ENCODE results near the gene DSCAM.
"Not testable (repeated sequence)": the region's sequence is repeated elsewhere in the genome, so short reads cannot be mapped to it uniquely, and the experiment has no call there.

The DSCAM gene

DNA sequence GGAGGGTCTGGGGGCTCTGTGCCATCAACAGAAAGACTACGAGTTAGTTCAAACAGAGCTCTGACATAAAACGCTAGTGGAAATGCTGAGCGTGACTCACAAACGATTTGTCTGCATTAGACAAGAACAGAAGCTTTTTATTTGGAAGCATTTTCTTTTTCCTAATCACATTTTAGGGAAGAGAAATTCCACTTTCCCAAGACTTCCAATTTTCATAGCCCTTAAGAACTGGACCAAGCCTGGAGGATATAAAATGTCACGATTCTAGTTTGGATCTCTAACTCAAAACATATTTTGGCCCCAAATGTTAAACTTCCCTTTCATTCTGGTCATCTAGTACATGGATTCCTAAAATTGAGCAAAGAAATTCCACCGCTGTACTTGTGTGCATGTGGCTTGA lies 659.7 kb downstream of the DSCAM start:
- DNase-seq (ENCODE audit: insufficient read length) (no peak), FAIRE-seq (no peak)
- TF ChIP-seq TAF1 (IDR thresholded peaks at IDR 0.05; ENCODE audit: borderline replicate concordance, low read depth, low read length) (no peak), POLR2A (IDR thresholded peaks at IDR 0.05; ENCODE audit: low read depth, low read length) (no peak), POLR2AphosphoS5 (IDR thresholded peaks at IDR 0.05; ENCODE audit: low read depth, low read length) (no peak)

GRCh38 chr21:40186045-40186444 lies 660.9 kb downstream of the DSCAM start:
- no peak for DNase-seq (ENCODE audit: insufficient read length)
- TF ChIP-seq POLR2A (IDR thresholded peaks at IDR 0.05; ENCODE audit: low read depth, low read length), result no peak
- TF ChIP-seq POLR2AphosphoS5 (IDR thresholded peaks at IDR 0.05; ENCODE audit: low read depth, low read length), result no peak
- TF ChIP-seq TAF1 (IDR thresholded peaks at IDR 0.05; ENCODE audit: borderline replicate concordance, low read depth, low read length), result no peak
- FAIRE-seq, result no peak

DNA sequence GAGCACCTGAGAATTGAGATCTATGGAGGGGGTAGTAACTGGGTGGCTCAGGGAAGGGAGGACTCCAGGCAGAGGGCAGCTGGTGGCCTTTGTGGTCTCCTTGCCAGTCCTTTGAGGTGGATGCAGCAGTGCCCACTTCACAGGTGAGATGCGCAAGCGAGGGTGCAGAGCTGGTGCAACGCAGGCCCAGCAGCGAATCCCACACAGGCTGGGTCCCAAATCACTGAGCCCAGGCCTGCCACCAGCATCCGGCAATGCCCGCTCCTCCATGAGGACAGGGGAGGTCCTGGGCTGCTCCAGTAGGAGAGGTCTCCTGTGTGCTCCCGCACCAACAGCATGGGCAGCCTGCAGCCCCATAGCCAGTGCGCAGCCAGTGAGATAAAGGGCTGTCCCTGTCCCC lies 661.8 kb downstream of the DSCAM start:
- TF ChIP-seq POLR2A (IDR thresholded peaks at IDR 0.05; ENCODE audit: low read depth, low read length) (no peak), POLR2AphosphoS5 (IDR thresholded peaks at IDR 0.05; ENCODE audit: low read depth, low read length) (no peak), TAF1 (IDR thresholded peaks at IDR 0.05; ENCODE audit: borderline replicate concordance, low read depth, low read length) (no peak)
- no peak for FAIRE-seq
- DNase-seq (ENCODE audit: insufficient read length), result no peak

DNA sequence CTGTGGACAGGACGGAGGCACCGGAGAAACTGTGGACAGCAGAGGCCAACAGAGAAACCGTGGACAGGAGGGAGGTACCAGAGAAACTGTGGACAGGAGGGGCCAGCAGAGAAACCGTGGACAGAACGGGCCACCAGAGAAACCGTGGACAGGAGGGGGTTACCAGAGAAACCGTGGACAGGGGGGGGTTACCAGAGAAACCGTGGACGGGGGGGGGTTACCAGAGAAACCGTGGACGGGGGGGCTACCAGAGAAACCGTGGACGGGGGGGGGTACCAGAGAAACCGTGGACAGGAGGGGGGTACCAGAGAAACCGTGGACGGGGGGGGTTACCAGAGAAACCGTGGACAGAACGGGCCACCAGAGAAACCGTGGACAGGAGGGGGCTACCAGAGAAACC lies 664.5 kb downstream of the DSCAM start:
- not testable (repeated sequence) for DNase-seq (ENCODE audit: insufficient read length); FAIRE-seq

DNA sequence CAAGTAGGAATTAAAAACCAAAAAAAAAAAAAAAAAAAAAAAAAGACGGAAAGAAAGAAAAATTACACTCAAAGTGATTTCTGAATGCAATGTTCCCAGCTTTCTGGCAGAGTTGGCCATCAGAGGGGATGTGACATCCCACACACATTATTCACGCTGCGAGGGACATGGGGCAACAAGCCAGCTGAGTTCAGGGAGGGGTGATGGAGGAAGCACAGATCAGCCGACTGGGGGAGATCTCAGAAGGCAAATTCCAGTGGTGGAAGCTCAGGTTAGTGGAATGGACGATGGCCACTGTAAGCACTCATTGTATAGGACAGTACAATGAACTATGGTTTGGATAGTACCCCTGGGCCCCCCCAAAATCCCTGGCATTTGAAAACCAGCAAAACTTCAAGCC lies 667.8 kb downstream of the DSCAM start:
- FAIRE-seq, result no peak
- no peak for DNase-seq (ENCODE audit: insufficient read length)
- no peak for TF ChIP-seq TAF1 (IDR thresholded peaks at IDR 0.05; ENCODE audit: borderline replicate concordance, low read depth, low read length)
- TF ChIP-seq POLR2A (IDR thresholded peaks at IDR 0.05; ENCODE audit: low read depth, low read length), result no peak
- no peak for TF ChIP-seq POLR2AphosphoS5 (IDR thresholded peaks at IDR 0.05; ENCODE audit: low read depth, low read length)

DNA sequence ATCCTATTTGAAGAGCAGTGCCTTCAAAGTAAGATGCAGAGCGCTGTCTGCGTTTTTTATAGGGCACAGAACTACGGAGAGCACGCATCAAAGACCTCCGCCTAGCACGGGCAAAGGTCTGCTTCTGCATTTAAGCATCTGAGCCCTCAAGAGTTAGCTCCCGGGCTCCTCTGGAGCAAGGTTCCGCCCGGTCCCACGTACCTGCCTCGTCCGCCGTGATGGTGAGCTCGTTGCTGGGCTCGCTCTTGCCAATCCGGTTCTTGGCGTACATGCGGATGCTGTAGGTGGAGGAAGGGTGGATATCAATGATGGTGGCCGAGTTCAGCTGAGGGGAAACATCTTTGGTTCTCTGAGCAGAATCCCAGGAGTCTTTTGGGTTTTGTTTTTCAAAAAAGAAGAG lies 668.2 kb downstream of the DSCAM start:
- DNase-seq (ENCODE audit: insufficient read length) (no peak), FAIRE-seq (no peak)
- TF ChIP-seq TAF1 (IDR thresholded peaks at IDR 0.05; ENCODE audit: borderline replicate concordance, low read depth, low read length) (no peak), POLR2AphosphoS5 (IDR thresholded peaks at IDR 0.05; ENCODE audit: low read depth, low read length) (no peak), POLR2A (IDR thresholded peaks at IDR 0.05; ENCODE audit: low read depth, low read length) (no peak)

DNA sequence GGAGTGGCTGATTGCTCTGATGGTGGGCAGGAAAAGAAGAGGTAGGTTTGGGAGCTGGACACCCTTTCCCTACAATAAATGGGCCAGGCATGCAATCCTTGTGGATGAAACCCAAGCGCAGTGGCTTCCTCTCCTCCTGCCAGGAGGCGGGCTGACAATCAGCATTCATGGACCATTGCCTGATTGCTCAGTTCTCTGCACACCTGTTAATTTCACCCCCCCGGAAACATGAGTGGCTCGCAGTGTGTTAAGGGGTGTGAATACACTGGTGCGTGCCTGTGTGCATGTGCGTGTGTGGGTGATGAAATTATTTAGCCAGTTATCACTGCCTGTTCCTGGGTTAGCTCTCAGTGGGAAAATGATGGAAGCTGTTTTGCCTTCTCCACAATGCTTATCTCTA lies 669.0 kb downstream of the DSCAM start:
- FAIRE-seq (no peak), DNase-seq (ENCODE audit: insufficient read length) (no peak)
- TF ChIP-seq POLR2AphosphoS5 (IDR thresholded peaks at IDR 0.05; ENCODE audit: low read depth, low read length) (no peak), TAF1 (IDR thresholded peaks at IDR 0.05; ENCODE audit: borderline replicate concordance, low read depth, low read length) (no peak), POLR2A (IDR thresholded peaks at IDR 0.05; ENCODE audit: low read depth, low read length) (no peak)

GRCh38 chr21:40176724-40177123 lies 670.2 kb downstream of the DSCAM start:
- FAIRE-seq (no peak), DNase-seq (ENCODE audit: insufficient read length) (no peak)
- TF ChIP-seq POLR2A (IDR thresholded peaks at IDR 0.05; ENCODE audit: low read depth, low read length) (no peak), POLR2AphosphoS5 (IDR thresholded peaks at IDR 0.05; ENCODE audit: low read depth, low read length) (no peak), TAF1 (IDR thresholded peaks at IDR 0.05; ENCODE audit: borderline replicate concordance, low read depth, low read length) (no peak)

GRCh38 chr21:40173816-40174215 lies 673.1 kb downstream of the DSCAM start:
- no peak for DNase-seq (ENCODE audit: insufficient read length)

DNA sequence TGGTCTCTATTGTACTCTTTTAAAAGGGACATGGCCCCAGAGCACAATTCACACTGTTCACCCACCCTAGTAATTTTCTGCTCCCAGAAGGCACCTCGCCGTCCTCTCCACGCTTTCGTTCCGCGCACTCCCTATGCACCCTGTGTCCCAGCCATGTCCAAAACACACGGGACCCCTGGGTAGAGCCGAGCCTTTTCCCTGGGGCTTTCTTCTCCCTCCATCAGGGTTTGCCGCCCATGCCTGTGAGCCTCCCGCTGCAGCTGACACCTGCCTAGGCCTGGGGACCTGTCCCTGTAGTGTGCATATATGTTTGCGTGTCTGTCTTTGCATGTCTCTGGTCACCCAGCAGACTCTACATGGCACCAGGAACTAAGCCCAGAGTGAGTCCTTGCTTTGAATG lies 677.0 kb downstream of the DSCAM start:
- no peak for DNase-seq (ENCODE audit: insufficient read length)
- FAIRE-seq, result no peak
- TF ChIP-seq TAF1 (IDR thresholded peaks at IDR 0.05; ENCODE audit: borderline replicate concordance, low read depth, low read length) (no peak), POLR2AphosphoS5 (IDR thresholded peaks at IDR 0.05; ENCODE audit: low read depth, low read length) (no peak), POLR2A (IDR thresholded peaks at IDR 0.05; ENCODE audit: low read depth, low read length) (no peak)

More at GRCh38 chr21:40173816-40174215, 673.1 kb downstream of the DSCAM start:
- no peak for FAIRE-seq
- no peak for TF ChIP-seq POLR2AphosphoS5 (IDR thresholded peaks at IDR 0.05; ENCODE audit: low read depth, low read length)
- TF ChIP-seq POLR2A (IDR thresholded peaks at IDR 0.05; ENCODE audit: low read depth, low read length), result no peak
- TF ChIP-seq TAF1 (IDR thresholded peaks at IDR 0.05; ENCODE audit: borderline replicate concordance, low read depth, low read length), result no peak

GRCh38 chr21:40166291-40166843 lies 680.6 kb downstream of the DSCAM start:
- no peak for FAIRE-seq
- no peak for TF ChIP-seq TAF1 (IDR thresholded peaks at IDR 0.05; ENCODE audit: borderline replicate concordance, low read depth, low read length)
- DNase-seq (ENCODE audit: insufficient read length), result no peak

DNA sequence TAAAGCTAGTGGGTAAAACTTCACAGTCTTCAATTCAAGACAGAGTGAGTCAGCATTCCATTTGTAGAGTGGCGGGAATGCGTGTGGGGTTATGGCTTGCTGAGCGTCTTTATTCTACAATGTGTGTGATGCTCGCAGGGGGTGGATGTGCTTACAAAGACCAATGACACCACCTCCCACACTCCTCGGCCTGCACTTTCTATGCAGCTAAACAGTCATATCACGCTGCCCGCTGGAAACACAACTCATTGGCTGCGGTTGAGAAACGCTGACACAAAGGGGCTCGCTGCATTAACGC lies 681.2 kb downstream of the DSCAM start:
- no peak for DNase-seq (ENCODE audit: insufficient read length)
- TF ChIP-seq POLR2A (IDR thresholded peaks at IDR 0.05; ENCODE audit: low read depth, low read length), result no peak
- TF ChIP-seq TAF1 (IDR thresholded peaks at IDR 0.05; ENCODE audit: borderline replicate concordance, low read depth, low read length), result no peak
- TF ChIP-seq POLR2AphosphoS5 (IDR thresholded peaks at IDR 0.05; ENCODE audit: low read depth, low read length), result no peak
- no peak for FAIRE-seq
